Nephron (organoid): ENCODE results near the gene LEKR1.
A peak's percentile ranks its signal among the peaks of the same experiment; 100 is the strongest.

ENCODE experiments used
- H3K27ac Mint-ChIP-seq, 3 experiments: 2 replicates each; pipeline ENCODE4 v1.8.0; 2020; ENCODE audit warnings: mixed read lengths in 3 of 3, mild to moderate bottlenecking in 2 of 3, moderate library complexity in 1 of 3
- H3K27me3 Mint-ChIP-seq: 2 replicates; pipeline ENCODE4 v1.8.0; 2021; ENCODE audit warnings: low read depth, mild to moderate bottlenecking, moderate library complexity, mixed read lengths
- H3K36me3 Mint-ChIP-seq: 2 replicates; pipeline ENCODE4 v1.8.0; 2020; ENCODE audit warnings: low read depth, mixed read lengths
- H3K4me1 Mint-ChIP-seq: 2 replicates; pipeline ENCODE4 v1.8.0; 2020; ENCODE audit warnings: mixed read lengths
- H3K4me3 Mint-ChIP-seq, 3 experiments: 2 replicates each; pipeline ENCODE4 v1.8.0; 2020; ENCODE audit warnings: mild to moderate bottlenecking in 3 of 3, mixed read lengths in 3 of 3, moderate library complexity in 2 of 3
- H3K9me3 Mint-ChIP-seq: 2 replicates; pipeline ENCODE4 v1.8.0; 2020; ENCODE audit warnings: mixed read lengths
- TF ChIP-seq, protein P1 (sequence below), 3 experiments: fragments of 200-600 bp; sonication (generic); IDR thresholded peaks; one replicate each; pipeline ENCODE4 v1.5.0; 2021; ENCODE audit warnings: antibody characterized with exemption in 3 of 3; ENCODE audit not compliant: unreplicated experiment in 3 of 3

Gene LEKR1

DNA sequence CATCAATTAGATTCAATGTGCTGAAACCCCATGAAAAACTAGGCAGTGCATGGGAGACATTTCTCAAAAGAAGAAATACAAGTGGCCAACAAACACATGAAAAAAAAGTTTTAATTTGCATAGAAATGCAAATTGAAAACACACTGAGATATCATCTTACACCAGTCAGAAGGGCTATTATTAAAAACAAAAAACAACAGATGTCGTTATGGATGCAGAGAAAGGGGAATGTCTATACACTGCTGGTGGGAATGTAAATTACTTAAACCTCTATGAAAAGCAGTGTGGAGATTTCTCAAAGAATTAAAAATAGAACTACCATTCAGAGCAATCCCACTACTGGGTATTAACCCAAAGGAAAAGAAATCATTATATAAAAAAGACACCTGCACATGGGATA lies 235.1 kb downstream of the LEKR1 start:
- Mint-ChIP-seq H3K4me1 (peaks cover 34% of the 10 kb centered on the region), H3K27me3 (no peaks in the 10 kb centered on the region), H3K4me3 (no peak overlapping the region), H3K27ac (peak overlapping the region in 1 of 3 experiments; percentile 2), H3K36me3 (no peaks in the 10 kb centered on the region), H3K9me3 (no peaks in the 10 kb centered on the region)
- TF ChIP-seq, protein P1, sequence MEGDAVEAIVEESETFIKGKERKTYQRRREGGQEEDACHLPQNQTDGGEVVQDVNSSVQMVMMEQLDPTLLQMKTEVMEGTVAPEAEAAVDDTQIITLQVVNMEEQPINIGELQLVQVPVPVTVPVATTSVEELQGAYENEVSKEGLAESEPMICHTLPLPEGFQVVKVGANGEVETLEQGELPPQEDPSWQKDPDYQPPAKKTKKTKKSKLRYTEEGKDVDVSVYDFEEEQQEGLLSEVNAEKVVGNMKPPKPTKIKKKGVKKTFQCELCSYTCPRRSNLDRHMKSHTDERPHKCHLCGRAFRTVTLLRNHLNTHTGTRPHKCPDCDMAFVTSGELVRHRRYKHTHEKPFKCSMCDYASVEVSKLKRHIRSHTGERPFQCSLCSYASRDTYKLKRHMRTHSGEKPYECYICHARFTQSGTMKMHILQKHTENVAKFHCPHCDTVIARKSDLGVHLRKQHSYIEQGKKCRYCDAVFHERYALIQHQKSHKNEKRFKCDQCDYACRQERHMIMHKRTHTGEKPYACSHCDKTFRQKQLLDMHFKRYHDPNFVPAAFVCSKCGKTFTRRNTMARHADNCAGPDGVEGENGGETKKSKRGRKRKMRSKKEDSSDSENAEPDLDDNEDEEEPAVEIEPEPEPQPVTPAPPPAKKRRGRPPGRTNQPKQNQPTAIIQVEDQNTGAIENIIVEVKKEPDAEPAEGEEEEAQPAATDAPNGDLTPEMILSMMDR (IDR thresholded peaks at IDR 0.05; ENCODE audit: unreplicated experiment in 3 of 3), result no peak

DNA sequence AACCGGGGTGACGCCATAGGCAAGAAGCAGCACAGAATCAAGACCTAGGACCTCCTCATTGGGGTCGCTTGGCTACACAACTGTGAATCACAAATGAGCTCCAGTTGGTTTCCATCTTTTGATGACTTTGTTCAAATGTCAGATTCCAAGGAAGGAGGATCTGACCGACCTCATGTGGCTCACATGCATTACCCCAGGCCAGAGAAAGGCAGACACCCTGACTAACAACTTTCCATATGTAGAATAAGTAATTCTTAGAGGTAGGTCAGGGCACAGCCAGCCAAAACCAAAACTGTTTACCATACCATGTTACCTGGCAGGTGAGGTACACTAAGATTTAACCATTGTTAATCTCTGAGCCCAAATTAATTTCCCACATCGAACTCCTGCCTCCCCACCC lies 237.3 kb downstream of the LEKR1 start:
- Mint-ChIP-seq H3K9me3 (no peaks in the 10 kb centered on the region), H3K4me1 (peaks cover 48% of the 10 kb centered on the region), H3K27me3 (no peaks in the 10 kb centered on the region), H3K27ac (peak overlapping the region in 2 of 3 experiments; percentile 90 to 92), H3K36me3 (no peaks in the 10 kb centered on the region), H3K4me3 (no peak overlapping the region)
- TF ChIP-seq, protein P1 (IDR thresholded peaks at IDR 0.05; ENCODE audit: unreplicated experiment in 3 of 3), result no peak

DNA sequence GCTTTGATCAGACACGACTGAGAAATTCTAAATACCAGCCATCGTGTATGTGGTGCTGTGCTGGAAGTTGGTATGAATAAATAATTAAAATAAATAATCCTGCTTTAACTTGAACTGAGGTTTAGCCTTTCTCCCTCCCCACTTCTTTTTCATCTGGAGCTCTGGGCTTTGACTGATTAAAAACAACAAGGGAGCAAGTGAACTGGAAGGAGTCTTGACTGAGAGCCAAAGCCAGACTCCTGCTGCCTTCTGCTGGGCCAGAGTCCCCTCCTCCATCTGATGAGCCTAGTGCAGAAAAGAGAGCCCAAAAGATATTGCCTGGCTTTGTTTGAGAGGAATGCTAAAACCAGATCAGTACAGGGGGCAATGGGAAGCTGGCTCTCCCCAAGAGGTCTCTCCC lies 237.8 kb downstream of the LEKR1 start:
- H3K36me3 Mint-ChIP-seq, result no peaks in the 10 kb centered on the region
- H3K9me3 Mint-ChIP-seq, result no peaks in the 10 kb centered on the region
- no peaks in the 10 kb centered on the region for H3K27me3 Mint-ChIP-seq
- no peak overlapping the region for H3K4me3 Mint-ChIP-seq
- peak overlapping the region in 2 of 3 experiments; percentile 90 to 92 for H3K27ac Mint-ChIP-seq
- TF ChIP-seq, protein P1 (IDR thresholded peaks at IDR 0.05; ENCODE audit: unreplicated experiment in 3 of 3), result no peak
- peaks cover 50% of the 10 kb centered on the region for H3K4me1 Mint-ChIP-seq

- Mint-ChIP-seq H3K27me3 (no peaks in the 10 kb centered on the region), H3K4me3 (no peak overlapping the region), H3K9me3 (no peaks in the 10 kb centered on the region), H3K27ac (peak overlapping the region in 2 of 3 experiments; percentile 90 to 92), H3K4me1 (peaks cover 50% of the 10 kb centered on the region), H3K36me3 (no peaks in the 10 kb centered on the region)
- TF ChIP-seq, protein P1 (IDR thresholded peaks at IDR 0.05; ENCODE audit: unreplicated experiment in 3 of 3), result no peak
Observed at GRCh38 chr3:157064402-157064801, 238.2 kb downstream of the LEKR1 start.

GRCh38 chr3:157065201-157065600 lies 239.0 kb downstream of the LEKR1 start:
- Mint-ChIP-seq H3K4me3 (no peak overlapping the region), H3K9me3 (no peaks in the 10 kb centered on the region), H3K4me1 (peaks cover 51% of the 10 kb centered on the region), H3K36me3 (no peaks in the 10 kb centered on the region), H3K27ac (peak overlapping the region in 1 of 3 experiments; percentile 81), H3K27me3 (no peaks in the 10 kb centered on the region)
- TF ChIP-seq, protein P1 (IDR thresholded peaks at IDR 0.05; ENCODE audit: unreplicated experiment in 3 of 3), result no peak

DNA sequence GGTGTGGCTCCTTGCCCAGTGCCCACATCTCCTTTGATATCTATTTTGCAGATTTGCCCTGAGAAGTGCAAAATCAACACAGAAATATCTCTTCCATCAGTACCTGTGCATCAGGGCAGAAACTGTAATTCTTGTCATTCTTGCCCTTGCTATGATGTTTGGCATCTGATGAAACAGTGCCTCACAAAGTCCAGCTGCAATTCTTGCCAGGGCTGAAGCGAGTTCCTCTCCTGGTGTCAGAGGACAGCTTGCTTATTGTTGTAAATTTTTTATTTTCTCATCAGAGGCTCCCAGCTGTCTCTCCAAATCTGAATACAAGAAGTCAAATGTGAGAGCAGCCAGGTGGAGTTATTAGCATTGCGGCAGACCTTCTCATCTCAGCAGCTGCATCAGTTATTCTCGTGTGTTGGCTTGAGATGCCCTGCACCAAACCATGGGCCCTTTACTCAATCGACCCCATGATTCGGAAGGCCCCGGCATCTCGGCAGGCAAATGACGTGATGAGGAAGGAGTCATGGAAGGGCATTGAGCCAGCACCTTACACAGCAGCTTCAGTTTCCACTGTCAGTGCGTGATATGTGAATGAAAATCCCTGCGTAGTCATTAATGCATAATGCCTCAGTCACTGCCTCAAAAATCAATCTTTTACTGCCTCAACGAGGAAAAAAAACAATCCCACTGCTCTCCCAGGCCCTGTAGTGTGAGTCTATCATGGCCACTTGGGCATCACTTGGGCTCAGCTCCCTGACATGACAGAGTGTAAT lies 240.4 kb downstream of the LEKR1 start:
- Mint-ChIP-seq H3K27me3 (no peaks in the 10 kb centered on the region), H3K9me3 (no peaks in the 10 kb centered on the region), H3K4me1 (peaks cover 55% of the 10 kb centered on the region), H3K27ac (peak overlapping the region; percentile 30 to 81 (median 50)), H3K36me3 (no peaks in the 10 kb centered on the region), H3K4me3 (no peak overlapping the region)
- TF ChIP-seq, protein P1 (IDR thresholded peaks at IDR 0.05; ENCODE audit: unreplicated experiment in 3 of 3), result no peak
